ENCODE data around the gene PSME2.
"Not testable (repeated sequence)": the region's sequence is repeated elsewhere in the genome, so short reads cannot be mapped to it uniquely, and the experiment has no call there.

The PSME2 gene

GRCh38 chr14:24110060-24110459, 36.4 kb downstream of the PSME2 start:
- no peak for DNase-seq

- DNase-seq, result no peak
Observed at GRCh38 chr14:24108336-24108874, 38.0 kb downstream of the PSME2 start.

DNA sequence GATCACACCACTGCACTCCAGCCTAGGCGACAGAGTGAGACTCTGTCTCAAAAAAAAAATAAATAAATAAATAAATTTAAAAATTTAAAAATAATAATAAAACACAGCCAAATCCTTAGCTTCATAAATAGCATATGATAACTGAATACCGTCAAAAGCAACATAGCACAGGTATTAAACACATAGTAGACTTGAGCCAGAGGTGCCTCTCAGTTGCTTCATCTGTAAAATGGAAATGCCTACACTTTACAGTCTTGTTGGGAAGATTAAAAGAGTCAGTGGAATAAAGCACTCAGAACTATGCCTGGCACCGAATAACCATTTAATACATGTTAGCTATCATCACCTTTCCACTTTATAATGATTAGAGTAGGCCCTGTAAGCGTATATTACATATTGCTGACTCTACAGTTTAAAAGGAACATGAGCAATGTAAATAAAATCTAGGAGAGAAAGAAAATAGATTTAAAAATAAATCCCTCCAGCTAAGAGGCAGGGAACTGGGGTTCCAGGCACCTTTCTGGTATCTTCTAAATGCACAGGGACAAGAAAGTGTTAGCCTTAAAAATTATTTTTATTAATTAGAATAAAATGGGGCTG, 39.6 kb downstream of the PSME2 start:
- no peak for DNase-seq

DNA sequence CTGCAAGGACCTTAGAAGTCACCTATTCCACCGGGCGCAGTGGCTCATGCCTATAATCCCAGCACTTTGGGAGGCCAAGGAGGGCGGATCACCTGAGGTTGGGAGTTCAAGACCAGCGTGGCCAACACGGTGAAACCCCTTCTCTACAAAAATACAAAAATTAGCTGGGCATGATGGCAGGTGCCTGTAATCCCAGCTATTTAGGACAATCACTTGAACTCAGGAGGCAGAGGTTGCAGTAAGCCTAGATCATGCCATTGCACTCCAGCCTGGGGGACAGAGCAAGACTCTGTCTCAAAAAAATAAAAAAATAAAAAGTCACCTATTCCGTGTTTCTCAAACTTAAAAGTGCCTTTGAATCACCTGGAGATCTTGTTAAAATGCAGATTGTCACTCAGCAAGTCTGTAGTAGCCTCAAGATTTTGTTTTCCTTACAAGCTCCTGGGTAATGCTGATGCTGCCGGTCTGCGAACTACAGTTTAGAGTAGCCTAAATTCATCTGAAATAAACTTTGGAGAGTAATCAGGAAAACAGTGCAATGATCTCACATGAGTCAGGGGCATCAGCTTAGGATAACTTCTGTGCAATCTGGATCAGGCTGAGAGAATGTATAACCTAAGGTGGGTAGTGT, 40.7 kb downstream of the PSME2 start:
- not testable (repeated sequence) for DNase-seq

DNA sequence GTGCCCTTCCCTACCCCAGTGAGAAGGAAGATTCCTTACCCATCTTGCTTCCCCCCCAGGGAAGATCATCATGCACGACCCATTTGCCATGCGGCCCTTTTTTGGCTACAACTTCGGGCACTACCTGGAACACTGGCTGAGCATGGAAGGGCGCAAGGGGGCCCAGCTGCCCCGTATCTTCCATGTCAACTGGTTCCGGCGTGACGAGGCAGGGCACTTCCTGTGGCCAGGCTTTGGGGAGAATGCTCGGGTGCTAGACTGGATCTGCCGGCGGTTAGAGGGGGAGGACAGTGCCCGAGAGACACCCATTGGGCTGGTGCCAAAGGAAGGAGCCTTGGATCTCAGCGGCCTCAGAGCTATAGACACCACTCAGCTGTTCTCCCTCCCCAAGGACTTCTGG, 43.0 kb downstream of the PSME2 start:
- DNase-seq, result no peak

DNA sequence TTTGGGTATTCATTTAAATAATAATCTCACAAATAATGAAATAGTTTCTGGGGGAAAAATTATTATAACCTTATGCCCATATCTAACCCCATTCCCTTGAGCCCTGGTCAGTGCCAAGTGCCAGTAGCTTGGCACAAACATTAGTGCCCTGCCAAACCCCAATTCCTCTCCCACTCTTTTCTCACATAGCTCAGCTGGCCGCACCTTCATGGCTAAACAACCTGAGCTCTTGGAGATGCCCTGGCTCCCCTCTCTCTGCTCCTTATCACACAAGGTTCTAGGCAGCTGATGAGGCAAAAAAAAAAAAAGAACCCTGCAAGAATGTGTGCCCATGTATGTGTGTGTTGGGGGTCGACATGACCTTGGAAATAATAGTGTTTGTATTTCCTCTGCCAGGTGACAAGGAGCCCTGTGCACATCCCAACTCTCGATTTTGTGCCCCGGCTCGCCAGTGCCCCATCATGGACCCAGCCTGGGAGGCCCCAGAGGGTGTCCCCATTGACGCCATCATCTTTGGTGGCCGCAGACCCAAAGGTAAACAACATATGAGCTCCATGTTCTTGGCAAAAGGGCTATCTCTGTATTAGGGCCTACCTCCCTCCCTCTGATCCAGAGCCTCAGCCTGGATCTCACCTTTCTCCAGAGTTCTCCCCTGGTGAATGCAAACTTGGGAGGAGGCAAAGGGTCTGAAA, 43.9 kb downstream of the PSME2 start:
- DNase-seq, result no peak

DNA sequence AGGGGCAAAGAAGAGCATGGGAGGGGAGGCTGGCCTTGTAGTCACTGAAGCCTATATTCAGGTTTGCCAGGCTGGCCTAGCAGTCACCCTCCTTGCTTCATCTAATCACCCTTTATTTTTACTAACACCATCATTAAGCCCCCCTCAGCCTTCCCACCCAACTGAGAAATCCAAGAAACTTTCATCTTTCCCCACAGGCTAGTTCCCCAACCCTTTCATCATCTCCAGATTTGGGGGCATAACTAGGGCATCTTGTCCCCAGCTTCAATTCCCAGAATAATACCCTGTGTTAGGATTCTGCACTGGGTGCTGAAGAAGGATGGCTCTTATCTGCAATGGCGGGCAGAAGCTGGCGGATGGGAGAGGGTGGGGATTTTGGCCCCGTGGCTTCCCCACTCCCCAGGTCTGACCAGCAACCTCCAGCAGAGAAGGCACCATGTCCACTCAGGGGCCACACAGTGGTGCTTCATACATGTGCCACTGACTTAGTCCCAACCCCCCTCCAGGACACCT, 45.4 kb downstream of the PSME2 start:
- DNase-seq, result no peak

- no peak for DNase-seq
Observed at GRCh38 chr14:24100197-24100981, 46.0 kb downstream of the PSME2 start.

DNA sequence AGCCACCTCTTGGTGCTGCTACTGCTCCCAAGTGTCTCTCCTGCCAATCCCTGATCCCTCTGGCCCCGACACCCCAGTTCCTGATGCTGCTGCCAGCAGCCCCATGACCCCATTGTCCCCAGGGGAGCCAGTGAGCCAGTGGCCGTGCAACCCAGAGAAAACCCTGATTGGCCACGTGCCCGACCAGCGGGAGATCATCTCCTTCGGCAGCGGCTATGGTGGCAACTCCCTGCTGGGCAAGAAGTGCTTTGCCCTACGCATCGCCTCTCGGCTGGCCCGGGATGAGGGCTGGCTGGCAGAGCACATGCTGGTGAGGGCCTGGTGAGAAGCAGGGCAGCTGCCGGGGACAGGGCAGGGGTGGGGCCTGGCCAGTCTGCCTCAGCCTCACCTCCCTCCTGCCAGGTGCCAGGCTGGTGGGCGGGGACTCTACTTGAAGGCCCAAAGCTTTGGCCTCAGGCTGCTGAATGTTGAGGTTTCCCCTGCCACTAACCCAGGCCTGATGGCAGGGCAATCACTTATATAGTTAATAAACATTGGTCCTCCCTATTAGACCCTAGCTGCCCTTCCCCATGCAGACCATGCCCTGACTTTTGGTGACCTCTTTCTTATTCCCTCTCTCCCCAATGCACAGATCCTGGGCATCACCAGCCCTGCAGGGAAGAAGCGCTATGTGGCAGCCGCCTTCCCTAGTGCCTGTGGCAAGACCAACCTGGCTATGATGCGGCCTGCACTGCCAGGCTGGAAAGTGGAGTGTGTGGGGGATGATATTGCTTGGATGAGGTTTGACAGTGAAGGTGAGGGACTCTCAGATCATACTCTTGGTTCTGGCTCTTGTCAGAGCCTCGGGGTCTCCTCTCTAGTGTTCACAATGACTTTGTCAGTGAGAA, 47.2 kb downstream of the PSME2 start:
- DNase-seq, result no peak

DNA sequence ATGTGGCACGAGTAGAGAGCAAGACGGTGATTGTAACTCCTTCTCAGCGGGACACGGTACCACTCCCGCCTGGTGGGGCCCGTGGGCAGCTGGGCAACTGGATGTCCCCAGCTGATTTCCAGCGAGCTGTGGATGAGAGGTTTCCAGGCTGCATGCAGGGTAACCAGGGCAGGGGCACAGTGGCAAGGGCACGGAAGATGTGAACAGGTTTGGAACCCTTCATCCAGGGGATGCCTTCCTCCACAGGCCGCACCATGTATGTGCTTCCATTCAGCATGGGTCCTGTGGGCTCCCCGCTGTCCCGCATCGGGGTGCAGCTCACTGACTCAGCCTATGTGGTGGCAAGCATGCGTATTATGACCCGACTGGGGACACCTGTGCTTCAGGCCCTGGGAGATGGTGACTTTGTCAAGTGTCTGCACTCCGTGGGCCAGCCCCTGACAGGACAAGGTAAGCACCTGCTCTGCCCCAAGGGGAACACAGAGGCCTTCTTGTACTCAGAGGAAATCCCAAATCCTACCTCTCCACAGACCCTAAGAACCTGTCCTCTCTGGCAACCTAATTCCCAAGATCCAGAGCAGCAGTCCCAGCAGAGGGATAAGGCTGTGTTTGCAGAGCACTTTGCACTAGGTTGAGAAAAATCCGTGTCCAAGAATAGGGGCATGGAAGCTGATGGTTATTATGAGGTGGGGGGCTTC, 48.0 kb downstream of the PSME2 start:
- no peak for DNase-seq

- DNase-seq, result no peak
Observed at GRCh38 chr14:24096545-24097181, 49.7 kb downstream of the PSME2 start.

DNA sequence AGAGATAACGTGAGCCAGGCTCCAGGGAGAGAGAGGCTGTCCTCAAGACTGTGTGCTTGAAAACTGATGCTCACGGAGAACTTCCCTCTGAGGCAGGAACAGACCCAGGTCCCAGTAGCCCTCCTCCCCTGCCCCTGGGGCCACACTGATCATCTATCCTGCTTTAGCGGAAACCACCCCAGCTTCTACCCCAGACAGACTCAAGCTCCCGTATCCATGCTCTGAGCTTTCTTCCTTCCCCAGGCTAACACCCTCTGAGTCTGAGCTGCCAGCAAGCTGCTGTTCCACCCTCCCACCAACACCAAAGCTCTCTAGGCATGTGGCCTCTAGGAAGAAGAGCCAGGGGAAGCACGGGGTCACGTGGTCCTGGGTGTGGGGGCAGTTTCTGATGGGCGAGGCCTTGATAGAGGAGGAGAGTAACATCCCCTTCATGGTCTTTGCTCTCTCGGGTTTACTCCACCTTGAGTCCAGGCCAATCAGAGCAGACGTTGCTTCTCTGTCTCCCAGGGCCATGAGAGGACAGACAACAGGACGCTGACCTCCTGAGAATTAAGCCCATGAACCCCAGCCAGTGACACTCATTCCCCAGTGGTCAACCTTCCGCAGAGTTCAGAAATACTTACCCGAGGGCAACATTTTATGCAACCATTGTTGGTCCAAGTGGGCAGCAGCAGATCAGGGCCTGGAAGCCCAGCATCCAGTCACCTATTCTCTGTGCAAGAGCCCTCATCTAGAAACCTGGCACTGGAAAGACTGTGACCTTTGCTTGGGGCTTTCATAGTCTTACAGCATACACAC, 50.9 kb downstream of the PSME2 start:
- no peak for DNase-seq

DNA sequence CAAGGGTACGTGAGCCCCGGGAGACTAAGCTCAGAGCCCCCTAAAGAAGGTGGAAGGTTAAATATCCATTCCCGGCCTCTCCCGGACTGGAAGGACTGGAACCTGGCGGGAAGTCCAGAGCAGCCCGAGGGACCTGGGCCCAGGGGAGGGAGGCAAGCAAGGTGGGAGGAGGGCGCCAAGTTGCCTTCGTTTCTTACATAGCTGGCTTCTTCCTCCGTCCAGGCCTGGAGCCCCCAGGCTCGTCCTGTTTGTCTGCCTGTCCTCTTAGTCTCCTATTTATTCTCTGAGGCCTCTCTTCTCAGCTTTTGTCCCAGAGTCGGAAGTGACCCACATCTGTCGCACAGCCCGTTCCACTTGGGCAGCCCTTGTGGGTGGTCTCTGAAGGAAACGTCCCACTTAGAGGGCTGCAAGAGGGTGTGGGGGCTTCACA, 51.6 kb downstream of the PSME2 start:
- DNase-seq, result no peak

- DNase-seq, result peak; percentile 71
Observed at GRCh38 chr14:24093901-24094840, 52.2 kb downstream of the PSME2 start, which contains the start of gene PCK2. Gene PCK2 (plus strand): TSS chr14:24094311. CDS start chr14:24094406, 95 bp downstream.
